ENCODE measurements around the gene THSD4.

Gene THSD4

DNA sequence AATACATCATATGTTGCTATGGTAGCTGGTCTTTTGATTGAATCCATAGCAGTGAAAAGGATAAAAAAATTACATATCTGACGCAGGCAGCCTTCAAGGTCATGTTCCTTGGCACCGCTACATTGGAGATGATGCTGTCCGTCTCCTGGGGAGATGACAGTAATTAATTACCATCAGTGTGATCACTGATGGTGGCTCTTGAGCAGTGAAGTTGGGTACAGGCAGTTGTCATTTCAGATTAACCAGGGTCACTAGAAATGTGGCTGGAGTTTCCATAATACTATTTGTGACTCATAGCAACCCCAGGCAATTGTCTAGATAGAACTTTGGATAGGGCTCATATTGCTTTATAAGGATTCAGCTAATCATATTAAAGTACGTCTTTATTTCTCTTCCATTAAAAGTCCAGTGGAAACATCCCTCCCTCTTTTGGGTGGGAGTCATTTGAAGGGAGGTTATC, 136.3 kb downstream of the THSD4 start:
- TF ChIP-seq, protein P1, sequence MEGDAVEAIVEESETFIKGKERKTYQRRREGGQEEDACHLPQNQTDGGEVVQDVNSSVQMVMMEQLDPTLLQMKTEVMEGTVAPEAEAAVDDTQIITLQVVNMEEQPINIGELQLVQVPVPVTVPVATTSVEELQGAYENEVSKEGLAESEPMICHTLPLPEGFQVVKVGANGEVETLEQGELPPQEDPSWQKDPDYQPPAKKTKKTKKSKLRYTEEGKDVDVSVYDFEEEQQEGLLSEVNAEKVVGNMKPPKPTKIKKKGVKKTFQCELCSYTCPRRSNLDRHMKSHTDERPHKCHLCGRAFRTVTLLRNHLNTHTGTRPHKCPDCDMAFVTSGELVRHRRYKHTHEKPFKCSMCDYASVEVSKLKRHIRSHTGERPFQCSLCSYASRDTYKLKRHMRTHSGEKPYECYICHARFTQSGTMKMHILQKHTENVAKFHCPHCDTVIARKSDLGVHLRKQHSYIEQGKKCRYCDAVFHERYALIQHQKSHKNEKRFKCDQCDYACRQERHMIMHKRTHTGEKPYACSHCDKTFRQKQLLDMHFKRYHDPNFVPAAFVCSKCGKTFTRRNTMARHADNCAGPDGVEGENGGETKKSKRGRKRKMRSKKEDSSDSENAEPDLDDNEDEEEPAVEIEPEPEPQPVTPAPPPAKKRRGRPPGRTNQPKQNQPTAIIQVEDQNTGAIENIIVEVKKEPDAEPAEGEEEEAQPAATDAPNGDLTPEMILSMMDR (conservative IDR thresholded peaks at IDR 0.05; ENCODE audit: control insufficient read depth, insufficient read depth, low read depth, low read length): no peak
- no peak for DNase-seq (ENCODE audit: low read depth)
- H3K4me3 ChIP-seq (ENCODE audit: control insufficient read depth, low read depth, low read length): no peak overlapping the region

DNA sequence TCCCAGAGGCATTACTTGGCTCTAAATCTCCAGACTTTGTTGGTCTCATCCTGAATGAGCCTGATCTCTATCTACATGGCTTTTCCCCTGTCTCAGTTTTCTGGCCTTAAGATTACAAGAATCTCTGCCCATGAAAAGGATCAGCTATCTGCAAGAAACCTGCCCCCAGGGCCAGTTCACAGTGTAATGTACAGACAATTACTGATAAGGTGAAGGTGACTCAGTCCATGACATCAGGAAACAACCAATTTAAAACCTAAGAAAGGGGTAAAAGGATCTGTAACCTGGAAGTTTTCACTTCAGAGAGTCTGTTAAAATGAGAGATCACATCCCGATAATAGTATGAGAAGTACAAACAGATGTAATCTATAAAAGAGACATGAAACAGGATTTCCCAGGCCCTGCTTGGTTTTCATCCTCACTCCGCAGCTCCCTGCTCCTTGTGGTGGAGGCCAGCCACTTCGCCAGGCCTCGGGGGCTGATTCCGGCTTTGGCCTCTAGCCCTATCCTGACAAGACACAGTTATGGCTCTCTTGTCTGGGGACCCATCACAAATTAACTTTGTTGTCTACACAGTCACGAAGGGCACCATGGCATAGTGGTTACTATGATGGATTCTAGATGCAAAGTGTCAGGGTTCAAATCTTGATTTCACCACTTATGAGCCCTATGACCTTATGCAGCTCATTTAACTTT, 136.9 kb downstream of the THSD4 start:
- H3K4me3 ChIP-seq (ENCODE audit: control insufficient read depth, low read depth, low read length): no peak overlapping the region
- no peak for DNase-seq (ENCODE audit: low read depth)
- TF ChIP-seq, protein P1 (conservative IDR thresholded peaks at IDR 0.05; ENCODE audit: control insufficient read depth, insufficient read depth, low read depth, low read length): no peak

DNA sequence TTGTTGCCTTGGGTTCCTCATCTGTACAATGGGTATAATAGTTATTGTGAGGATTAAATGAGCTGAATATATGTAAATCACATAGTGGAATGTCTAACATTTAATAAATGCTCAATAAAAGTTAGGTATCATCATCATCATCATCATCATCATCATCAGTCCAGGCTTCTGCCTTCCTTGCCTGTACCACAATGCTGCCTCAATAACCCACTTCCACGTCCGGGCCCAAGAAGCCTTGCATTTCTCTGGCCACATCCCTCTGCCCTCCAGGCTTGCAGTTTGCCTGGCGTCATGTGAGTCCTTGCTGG, 137.4 kb downstream of the THSD4 start:
- TF ChIP-seq, protein P1 (conservative IDR thresholded peaks at IDR 0.05; ENCODE audit: control insufficient read depth, insufficient read depth, low read depth, low read length): no peak

DNA sequence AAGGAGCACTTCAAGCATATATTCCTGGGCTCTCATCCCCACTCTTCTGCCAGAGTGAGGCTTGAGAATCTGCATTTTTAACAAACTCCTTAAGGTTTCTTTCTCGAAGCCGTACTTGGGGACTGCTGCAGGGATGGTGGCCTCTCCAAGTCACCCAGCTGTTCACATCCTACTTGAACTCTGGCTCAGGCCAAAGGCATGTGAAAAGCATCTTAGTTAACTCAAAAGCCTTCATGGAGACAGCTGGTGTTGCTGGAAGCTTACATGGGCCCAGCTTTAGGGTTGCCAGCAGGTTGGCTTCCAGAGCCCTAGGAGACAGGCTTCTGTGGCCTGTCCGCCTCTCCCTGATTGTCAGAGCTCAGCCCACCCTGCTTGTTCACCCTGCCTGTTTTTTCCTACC, 139.2 kb downstream of the THSD4 start:
- TF ChIP-seq, protein P1 (conservative IDR thresholded peaks at IDR 0.05; ENCODE audit: control insufficient read depth, insufficient read depth, low read depth, low read length): no peak
- DNase-seq (ENCODE audit: low read depth): no peak
- no peak overlapping the region for H3K4me3 ChIP-seq (ENCODE audit: control insufficient read depth, low read depth, low read length)

More for the DNA sequence above, 137.4 kb downstream of the THSD4 start:
- H3K4me3 ChIP-seq (ENCODE audit: control insufficient read depth, low read depth, low read length): no peak overlapping the region
- no peak for DNase-seq (ENCODE audit: low read depth)

DNA sequence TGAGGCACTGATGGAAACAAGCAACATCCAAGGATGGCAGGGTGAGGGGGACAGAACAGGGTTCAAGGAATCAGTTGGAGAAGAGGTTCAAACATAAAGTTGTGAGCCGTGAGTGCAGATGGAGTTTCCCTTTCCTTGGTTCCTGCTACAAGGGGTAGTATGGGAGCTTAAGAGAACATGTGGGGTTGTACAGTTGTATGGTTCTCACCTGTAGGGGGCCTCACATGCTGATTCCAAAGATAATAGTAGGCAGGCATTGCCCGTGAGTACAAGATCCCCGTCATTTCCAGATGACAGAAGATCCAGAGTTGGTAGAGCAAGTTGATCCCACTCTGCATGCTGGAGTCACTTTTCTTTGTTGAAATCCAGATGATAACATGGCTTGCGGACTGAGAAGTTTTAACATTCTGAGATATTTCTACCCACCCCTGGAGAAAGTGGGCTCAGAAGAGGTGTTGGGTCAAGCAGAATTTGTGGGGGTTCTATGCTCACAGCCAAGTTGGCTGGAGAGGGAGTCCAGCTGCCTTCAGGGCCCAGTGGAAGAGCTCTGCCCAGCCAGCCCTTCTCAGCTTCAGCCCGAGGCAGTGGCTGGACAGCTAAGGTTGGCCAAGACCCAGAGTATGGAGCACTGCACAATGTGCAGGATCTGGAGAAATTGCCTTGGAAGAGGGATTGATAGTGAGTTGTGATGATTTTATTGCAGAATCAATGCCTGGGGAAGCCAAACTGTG, 141.8 kb downstream of the THSD4 start:
- no peak for DNase-seq (ENCODE audit: low read depth)
- H3K4me3 ChIP-seq (ENCODE audit: control insufficient read depth, low read depth, low read length): no peak overlapping the region
- TF ChIP-seq, protein P1 (conservative IDR thresholded peaks at IDR 0.05; ENCODE audit: control insufficient read depth, insufficient read depth, low read depth, low read length): peak; percentile 3

DNA sequence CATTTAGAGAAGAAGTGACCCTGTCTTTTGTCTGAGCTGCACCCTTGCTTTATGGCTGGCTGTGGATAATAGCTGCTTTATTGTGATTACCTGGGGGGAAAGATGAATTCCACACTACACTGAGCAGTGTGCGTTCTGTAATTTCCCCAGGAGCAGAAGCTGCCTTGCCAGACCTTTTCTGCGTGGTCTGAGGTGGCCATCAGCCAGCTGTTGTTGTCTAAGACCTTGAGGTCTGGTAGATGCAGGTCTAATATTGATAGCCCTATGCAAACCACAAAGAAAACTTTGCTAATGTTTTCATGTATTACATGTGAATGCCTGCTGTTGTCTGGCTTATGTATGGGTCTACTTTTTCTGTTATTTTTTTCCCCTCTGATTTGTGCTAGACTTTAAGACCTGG, 144.6 kb downstream of the THSD4 start:
- no peak for DNase-seq (ENCODE audit: low read depth)
- H3K4me3 ChIP-seq (ENCODE audit: control insufficient read depth, low read depth, low read length): no peak overlapping the region
- TF ChIP-seq, protein P1 (conservative IDR thresholded peaks at IDR 0.05; ENCODE audit: control insufficient read depth, insufficient read depth, low read depth, low read length): no peak
